Dedifferentiated amniotic fluid mesenchymal stem cell (primary cell): ENCODE data around the gene NRXN3.

ENCODE experiments used
- DNase-seq: peaks from one replicate; pipeline ENCODE4 v3.0.0-alpha.2; 2016; ENCODE audit errors: extremely low spot score

Gene NRXN3

DNA sequence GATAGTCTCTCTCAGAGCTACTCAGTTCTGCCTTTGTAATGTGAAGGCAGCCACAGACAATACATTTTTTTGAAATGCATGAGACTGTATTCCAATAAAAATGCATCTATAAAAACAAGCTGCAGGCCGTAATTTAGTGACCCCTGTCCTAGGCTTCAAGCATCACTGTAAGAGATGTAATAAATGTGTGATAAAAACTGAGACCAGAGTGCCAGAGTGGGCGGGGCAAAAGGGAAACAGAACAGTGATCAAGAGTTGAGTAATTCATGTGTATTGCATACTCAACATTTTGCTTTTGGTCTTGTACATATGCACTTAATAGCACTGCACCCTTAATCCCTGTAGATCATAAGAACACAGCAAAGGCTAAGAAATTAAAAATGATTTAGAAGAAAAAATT is 1297.7 kb downstream of the NRXN3 start:
- DNase-seq: no peak

DNA sequence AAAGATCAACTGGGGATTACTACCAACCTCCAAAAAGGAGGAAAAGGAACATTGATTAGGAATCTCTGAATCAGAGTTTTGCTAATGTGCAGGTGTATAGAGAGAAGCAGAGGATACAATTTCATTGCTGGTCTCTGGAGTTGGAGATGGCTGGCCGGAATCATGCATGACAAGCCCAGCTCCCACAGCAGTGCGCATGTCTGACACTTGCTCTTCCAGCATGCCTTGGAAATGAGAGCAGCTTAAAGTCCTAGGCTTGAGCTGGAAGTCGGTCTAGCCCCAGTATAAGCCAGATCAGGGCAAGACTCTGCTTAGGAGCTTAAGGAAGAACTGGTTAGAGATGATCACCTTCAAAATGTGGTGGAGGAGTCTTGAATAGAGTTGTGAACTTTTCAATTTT is 1298.3 kb downstream of the NRXN3 start:
- no peak for DNase-seq

DNA sequence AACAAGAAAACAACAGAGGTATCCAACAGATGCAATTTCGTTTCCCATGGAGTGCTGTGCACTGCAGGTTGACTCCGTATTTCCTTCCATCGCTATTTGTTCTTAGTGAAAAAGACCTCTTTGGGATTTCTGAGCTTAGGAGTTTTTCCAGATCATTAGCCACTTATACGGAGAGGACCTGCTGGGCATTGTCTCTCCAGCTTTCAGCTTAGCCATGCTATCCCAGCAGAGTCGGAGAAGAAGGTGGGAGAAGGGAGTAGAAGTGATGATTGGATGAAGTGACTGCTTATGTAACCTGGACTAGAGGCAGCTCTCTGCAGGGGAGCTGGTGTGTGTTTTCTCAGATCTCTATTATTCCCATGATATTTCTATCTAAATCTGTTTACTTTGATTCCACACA is 1303.5 kb downstream of the NRXN3 start:
- no peak for DNase-seq

DNA sequence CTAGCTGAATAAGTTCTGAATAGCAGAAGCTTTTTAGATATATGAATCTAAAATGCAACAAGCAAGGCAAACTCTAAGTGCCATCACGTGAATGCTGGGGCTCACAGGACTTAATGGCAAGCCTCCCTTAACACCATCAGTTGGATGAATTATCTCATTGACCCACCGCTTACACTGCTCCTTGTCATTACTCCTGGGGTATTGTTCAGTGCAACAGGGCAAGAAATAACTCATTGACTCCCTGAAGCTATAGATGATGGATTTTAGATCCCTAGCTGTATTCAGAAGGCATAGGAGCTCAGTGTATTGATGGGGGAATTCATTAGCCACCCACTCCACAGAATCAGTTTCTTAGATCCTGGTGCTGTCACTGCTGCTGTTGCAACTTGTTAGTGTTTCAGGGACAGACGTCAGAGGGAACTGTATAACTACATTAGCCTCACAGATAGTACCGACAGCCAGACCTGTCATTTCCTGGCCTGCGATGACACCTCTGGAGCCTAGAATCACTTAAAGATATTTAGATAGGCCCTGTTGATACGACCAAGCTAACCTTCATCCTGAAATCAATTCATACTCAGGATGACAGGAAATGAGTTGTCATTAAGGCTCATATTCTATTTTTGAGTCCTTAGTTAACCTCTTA is 1305.8 kb downstream of the NRXN3 start:
- no peak for DNase-seq

DNA sequence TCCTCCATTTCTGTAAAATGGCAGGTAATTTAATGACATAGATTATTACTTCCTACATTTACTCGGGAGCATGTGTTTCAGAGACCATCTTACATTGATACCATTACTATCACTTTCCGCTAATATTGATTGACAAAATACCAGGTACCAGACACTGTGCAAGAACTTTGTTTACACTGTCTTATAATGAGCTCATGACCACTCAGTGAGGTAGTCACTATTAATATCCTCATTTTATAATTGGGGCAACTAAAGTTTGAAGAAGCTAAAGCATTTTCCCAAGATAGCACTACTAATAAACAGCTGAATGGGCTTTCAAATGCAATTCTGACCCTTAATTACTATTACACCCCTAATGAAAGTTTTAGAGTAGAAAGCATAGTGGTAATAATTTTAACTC is 1306.4 kb downstream of the NRXN3 start:
- DNase-seq: no peak

DNA sequence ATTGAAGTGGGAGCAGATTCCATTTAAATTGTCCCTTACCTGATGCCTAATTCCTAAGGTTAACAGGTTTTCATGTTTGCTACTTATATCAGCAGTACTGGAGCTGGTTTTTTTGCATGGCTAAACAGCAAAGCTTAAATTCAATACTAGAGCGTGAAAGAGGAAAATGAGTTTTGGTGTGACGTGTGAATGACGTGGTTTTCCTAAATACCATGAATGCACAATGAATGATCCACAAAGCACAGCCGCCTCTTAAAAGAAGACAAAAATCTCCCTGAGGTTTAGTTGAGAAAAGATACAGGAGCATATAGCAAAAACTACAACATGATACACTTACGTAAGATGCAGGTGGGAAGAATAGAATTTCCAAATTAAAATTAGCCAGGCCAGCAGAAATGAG is 1310.0 kb downstream of the NRXN3 start:
- no peak for DNase-seq

DNA sequence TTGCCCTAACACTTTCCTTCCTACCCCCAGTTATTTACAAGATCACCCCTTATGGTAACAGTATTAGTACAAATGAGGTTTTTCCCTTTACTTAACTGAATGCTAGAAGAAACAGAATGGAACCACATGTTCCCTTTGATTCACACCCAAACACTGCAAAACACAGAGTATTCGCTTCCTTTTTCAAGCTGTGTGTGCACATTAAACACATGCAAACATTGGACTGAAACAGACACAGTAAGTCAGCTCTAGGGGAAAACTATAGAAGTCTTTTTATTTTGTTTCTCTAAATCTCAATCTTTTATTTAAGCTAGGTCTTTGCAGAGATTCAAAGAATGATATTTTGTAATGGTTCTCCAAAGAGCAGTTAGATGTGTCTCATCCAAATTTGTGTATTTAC is 1312.7 kb downstream of the NRXN3 start:
- no peak for DNase-seq

DNA sequence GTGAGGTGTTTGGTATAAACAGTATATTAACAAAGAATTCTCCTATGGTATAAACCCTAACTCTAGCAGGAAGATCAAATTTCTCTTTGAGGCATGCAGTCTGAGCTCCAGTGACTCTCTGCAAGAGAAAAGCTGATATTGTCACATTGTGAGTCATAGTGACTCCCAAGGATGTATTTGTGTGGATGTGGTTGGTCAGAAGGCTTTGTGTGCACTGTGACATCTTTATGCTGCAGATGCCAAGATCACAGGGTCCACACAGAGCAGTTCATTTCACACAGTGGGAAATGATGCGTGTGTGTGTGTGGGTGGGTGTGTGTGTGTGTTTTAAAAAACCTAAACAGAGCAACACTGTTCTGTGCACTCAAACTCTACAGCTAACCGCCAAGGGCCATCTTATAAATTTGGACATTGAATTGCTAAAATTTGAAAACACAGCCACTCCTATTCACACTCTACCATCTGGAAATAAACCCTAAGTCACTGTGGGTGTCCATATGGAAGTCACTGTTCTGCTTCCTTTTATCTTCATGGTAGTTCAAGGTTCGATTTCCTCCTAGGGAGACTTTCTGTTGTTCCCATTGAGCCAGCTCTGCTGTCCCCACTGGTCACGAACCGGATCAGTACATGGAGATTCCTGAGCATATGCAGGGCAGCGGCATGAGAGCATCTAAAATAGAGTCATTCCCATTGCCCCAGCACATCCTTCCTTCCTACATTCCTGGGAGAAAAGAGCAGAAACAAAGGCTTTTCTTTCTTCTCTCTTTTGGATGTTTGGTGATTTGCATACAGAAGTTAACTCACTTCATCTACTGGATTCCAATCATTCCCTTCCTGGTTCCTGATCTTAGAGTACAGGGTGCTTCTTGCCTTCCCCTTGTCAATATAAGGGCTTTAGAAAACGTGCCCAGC is 1313.6 kb downstream of the NRXN3 start:
- DNase-seq: no peak

DNA sequence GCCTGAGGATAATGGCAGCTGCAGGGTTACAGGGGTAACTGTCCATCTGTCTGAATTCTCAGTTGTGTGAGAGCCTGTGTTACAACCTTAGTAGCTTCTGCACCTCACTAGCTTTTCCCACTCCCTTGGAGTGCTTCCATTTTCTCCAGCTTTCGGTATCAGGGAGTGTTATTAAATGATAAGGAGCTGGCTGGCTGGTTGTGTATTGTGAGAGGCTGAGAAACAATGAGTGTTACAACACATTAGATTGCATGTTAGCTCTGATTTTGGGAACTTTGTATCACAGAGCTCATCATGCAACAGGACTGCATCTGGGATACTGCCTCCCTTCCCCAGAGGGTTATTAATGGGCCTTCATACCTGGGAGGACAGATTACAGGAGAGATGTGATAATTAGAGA is 1317.5 kb downstream of the NRXN3 start:
- no peak for DNase-seq

DNA sequence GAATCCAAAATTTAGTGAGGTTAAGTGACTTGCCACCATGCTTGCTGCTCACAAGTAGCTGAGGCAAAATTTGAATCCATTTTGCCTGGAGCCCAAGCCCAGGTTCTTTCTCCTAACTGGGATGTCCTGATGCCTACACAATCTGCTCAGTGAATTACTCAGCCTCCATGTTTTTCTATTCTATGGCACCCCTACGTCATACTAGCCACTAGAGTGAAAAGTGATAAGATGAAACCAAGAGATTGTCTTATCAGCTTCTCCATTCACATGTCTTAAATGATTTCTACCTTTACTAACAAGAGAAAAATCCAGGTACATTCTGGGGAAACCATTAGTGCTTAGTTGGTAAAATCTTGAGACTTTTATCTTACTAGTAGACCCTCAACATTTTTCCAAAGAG is 1321.0 kb downstream of the NRXN3 start:
- DNase-seq: no peak

DNA sequence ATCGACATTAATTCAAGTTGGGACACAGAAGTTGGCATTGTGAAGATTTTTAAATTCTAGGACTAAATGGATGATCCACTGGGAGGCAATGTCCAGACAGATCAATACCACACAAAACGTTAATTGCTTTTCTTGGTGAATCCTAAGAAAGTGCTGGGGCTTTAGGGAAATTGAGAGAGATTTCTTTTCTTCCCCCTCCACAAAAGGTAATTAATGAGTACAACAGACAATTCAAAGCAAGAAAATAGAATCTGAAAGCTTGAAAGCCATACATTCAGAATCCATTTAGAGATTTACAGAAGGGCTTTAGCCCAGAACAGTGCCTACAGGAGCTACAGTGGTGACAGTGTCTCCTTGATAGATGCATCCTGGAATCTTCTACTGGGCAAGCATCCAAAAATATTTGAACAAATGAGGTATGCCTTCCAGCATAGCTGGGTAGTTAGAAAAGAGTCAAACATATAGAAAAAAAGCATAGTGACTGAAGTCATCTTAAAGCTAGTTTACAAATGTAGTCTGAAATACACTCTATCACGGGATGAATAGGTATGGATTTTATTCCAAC is 1323.0 kb downstream of the NRXN3 start:
- no peak for DNase-seq

DNA sequence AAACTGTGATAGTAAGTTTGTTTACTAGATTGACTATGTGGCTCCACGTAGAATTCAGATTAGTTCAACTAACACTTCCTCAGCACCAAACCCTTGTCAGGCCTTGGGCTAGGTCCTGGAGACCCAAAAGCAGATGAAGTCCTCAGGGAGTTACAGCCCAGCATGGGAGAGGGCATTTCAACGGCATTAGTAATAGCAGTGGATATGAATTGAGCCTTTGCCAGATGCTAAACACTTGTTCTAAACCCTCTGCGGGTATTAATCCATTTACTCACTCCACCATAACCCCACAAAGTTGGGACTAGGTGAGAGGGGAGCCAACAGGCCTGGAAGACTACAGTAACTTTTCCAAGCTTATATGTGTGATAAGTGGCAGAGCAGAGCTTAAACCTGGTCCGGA is 1326.5 kb downstream of the NRXN3 start:
- no peak for DNase-seq

DNA sequence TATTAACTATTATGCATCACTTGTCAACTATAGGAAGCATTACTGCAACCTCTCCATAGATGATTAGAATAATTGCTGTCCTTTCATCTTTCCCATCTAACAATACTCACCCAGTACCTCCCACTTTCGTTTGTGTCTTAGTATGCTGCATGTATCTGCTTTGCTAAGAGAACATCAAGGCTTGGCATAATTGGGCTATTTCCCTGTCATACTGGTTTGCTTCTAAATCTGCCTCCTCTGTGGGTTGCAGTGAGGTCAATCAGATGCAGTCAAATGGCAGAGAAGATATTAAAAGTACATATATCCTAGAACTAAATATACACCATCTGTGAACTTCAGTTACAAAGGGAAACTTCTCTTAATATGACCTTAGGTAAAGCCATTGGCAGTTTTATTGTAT is 1330.3 kb downstream of the NRXN3 start:
- no peak for DNase-seq

DNA sequence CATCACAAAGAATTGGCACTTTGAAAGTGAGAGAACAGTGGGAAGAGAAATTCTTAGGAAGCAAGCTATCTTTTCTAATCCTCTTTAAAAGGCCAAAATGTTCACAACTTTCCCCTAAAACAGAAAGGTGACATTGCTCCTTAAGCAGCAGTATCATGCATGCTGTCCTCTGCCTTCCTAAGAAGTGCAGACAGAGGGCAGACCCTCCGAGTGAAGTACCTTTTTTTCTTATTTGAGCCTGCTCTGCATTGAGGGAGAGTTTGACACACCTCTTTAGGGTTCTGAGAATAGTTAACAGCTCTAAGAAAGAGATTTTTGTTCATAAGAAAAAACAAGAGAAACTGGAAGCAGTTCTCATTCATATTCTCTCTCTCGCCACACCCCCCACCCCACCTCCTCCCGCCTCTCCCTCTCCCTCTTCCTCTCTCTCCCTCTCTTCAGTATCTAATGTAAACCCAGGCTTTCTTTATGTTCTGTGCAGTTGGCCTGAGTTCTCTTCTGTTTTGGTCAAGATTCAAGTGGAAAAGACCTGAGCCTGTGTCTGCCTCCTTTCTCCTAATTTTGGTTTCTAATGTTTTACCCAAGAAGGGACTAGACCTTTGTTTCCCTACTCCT is 1332.1 kb downstream of the NRXN3 start:
- no peak for DNase-seq

DNA sequence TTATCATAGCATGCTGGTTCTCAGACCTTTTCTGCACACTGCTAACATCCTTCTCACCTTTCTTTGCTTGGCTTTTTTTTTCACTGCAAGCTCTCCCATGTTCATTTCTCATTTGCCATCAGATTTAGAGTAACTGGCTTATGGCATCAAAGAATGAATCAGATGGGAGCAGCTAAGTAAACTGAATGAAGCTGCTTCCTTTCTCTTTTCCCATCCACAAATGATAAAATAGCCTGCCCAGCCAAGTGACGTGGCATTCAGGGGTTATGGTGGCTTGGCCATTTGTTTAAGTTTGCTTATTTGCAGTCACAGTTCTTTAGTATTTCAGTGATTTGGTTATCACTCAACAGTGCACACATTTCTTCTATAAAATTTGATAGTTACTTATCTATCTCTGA is 1332.6 kb downstream of the NRXN3 start:
- DNase-seq: no peak

DNA sequence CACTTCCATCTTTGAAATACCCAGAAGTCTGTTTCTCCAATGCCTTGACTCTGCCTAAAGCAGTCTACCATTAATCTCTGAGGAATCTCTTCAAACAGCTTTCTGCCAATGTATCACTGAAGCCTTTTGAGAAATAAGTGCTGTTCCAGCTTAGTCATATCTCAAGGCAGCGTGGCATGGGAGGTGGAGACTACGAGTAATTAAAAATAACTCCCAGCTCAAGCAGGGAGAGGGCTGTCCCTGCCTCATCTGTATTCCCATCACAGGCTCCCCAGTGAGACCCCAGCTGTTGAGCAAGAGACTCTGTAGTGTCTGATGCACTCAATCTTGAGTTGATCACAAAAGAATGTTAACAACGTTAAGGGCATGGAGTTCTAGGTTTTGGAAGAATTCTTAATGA is 1340.5 kb downstream of the NRXN3 start:
- no peak for DNase-seq

DNA sequence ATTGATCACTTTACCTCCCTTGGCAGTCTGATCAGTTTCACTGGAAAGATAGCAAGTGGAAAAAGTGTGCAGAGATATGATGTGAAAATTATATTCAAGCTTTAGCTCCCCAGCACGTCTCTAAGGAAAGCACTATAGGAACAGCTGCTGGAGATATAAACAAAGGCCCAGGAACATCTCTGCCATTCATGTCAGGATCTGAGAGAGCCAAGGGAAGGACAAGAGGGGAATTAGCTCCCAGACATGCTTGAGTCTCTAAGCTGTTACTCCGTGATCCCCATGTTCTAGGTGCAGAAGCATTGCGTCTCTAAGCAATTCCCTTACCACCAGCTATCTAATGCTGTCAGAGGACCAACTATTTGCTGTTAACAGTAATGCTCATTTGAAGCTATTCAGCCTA is 1341.0 kb downstream of the NRXN3 start:
- no peak for DNase-seq

DNA sequence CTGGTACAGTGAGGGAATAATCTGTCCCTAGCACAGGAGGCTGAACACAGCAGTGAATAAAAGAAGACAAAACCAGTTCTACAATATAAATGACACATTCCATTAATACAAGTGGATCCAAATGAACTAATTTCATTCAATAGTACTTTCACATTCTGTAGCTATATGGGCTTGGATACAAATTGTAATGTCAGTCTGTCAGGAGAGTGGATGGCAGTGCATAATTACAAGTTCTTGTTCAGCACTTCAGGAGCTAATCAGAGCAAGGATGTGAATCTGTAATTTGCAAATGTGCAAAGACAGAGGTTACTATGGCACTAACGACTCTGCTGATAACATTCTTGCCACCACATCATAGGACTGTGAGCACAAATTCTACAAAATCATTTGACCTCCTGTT is 1343.3 kb downstream of the NRXN3 start:
- no peak for DNase-seq

DNA sequence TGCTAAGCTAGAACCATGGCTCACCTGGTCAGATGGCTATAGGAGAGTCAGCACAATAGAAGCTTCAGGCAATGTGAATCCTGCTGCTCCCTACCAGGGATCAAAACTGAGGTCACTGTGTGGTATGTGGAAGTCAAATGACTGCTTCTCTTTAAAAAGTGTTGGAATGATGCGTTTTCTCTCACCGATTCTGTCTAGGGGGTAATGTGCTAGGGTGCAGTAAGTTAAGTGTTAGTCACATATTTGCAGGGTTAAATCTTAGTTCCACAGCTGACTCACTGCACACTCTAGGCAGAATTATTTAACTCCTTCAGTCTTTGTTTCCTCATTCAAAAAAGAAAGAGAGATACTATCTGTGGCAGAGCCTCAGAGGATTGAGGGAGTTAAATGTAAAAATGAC is 1344.5 kb downstream of the NRXN3 start:
- DNase-seq: no peak

DNA sequence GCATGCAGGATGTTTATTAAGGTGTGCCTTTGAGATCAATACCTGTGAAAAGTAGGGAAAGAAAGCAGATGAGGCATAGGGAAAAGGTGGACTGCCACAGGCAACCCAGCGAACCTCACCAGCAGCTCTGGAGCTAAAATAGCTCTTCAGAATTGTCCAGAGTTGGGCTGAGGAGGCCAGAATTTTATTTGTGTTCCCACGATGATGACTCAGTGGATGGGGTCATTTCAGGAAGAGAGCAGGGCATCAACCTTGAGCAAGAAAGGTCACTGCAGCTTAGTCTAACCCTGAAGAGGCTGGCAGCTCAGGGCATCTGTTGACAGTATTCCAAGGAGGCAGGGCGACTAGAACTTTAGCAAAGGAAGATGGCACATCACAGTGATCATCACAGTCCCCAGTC is 1345.0 kb downstream of the NRXN3 start:
- no peak for DNase-seq

DNA sequence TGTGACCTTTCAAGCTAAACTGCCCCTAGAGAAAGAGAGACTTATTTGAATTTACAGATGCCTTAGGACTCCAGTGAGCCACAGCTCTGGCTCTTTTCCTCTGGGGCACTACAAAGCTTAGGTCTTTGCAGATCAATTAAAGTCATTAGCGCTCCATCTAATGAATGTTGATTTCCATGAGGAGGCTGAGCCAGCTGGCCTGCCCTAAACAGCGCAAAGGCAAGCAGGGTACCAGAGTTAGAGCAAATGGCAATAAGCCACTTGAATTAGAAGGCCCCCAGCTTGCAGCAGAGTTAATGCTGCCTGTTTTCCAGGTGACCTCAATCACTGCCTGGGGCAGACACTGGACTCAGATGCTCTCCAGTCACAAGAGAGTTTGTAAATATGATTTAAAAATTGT is 1345.8 kb downstream of the NRXN3 start:
- no peak for DNase-seq

DNA sequence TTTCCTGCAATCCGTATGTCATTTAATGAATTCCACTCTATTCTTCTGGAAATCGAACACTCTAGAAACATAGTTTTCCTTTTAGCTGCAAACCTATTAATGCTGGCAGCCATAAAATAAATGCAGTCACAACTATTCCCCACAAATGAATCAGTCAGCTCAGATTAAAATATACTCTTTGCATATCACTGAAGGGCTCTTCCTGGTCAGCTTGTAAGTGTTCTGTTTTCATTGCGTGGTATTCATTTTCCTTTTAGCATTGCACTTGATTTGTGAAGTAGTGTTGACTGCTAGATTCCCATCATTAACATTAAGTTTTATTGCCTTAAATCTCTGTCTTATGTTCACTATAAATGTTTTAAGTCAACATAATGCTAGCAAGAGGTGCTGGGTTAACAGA is 1355.2 kb downstream of the NRXN3 start:
- no peak for DNase-seq
